HG03342 (cell line): Measurements from ENCODE around the gene PRDM16.

ENCODE experiments used
- ATAC-seq: cut with Tn5 transposase; IDR thresholded peaks from one replicate; pipeline ENCODE4 v1.9.1; 2021; ENCODE audit warnings: mild to moderate bottlenecking, moderate library complexity; ENCODE audit not compliant: unreplicated experiment

The PRDM16 gene

GRCh38 chr1:3463891-3464648 lies 395.1 kb downstream of the PRDM16 start:
- no peak for ATAC-seq

GRCh38 chr1:3464649-3465025 lies 395.6 kb downstream of the PRDM16 start:
- ATAC-seq: no peak

GRCh38 chr1:3465091-3465934 lies 396.3 kb downstream of the PRDM16 start:
- ATAC-seq: no peak

GRCh38 chr1:3465935-3466321 lies 396.9 kb downstream of the PRDM16 start:
- ATAC-seq: no peak

GRCh38 chr1:3466366-3467075 lies 397.5 kb downstream of the PRDM16 start:
- no peak for ATAC-seq

- no peak for ATAC-seq
These were observed 398.4 kb downstream of the PRDM16 start for GRCh38 chr1:3467096-3468036.

- ATAC-seq: no peak
These were observed 399.5 kb downstream of the PRDM16 start for GRCh38 chr1:3468236-3469103.

- ATAC-seq: no peak
These were observed 400.3 kb downstream of the PRDM16 start for GRCh38 chr1:3469104-3469848.

- ATAC-seq: no peak
These were observed 401.0 kb downstream of the PRDM16 start for GRCh38 chr1:3469849-3470649.

- ATAC-seq: no peak
These were observed 401.8 kb downstream of the PRDM16 start for GRCh38 chr1:3470650-3471355.

- no peak for ATAC-seq
These were observed 402.5 kb downstream of the PRDM16 start for GRCh38 chr1:3471356-3472087.

- ATAC-seq: no peak
These were observed 403.3 kb downstream of the PRDM16 start for GRCh38 chr1:3472088-3472850.

- ATAC-seq: no peak
These were observed 403.9 kb downstream of the PRDM16 start for GRCh38 chr1:3472906-3473305.

GRCh38 chr1:3473381-3473844 lies 404.4 kb downstream of the PRDM16 start:
- no peak for ATAC-seq

GRCh38 chr1:3474016-3474415 lies 405.0 kb downstream of the PRDM16 start:
- ATAC-seq: no peak

- ATAC-seq: no peak
These were observed 405.4 kb downstream of the PRDM16 start for GRCh38 chr1:3474421-3474820.
